NCI-H748 (cell line): ENCODE results near the gene FUOM.
"Not testable (repeated sequence)": the region's sequence is repeated elsewhere in the genome, so short reads cannot be mapped to it uniquely, and the experiment has no call there.

Source experiments
- DNase-seq: peaks from one replicate; lab custom pipeline; 2025; ENCODE audit not compliant: unreplicated experiment; lab: John Stamatoyannopoulos, UW

FUOM gene

GRCh38 chr10:133370030-133370786 is 12.4 kb upstream of the FUOM start:
- no peak for DNase-seq

DNA sequence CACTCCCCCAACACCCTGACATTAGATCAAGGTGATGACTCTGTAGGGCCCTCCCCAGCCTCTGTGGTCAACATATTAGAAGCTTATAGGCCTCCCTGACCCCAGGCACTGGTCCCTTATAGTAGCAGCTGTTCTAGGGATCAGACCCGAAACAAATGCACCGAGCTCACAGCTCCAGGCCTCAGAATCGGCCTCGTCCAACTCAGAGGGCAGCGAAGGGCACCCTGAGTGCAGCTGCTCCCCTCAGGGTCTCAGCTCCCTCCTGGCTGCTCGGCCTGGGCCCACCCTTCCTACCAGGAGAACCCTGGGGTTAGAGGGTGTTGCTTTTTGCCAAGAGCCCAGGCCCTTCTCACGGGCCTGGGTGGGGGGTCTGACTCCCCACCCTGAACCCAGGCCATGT is 10.3 kb upstream of the FUOM start:
- no peak for DNase-seq

DNA sequence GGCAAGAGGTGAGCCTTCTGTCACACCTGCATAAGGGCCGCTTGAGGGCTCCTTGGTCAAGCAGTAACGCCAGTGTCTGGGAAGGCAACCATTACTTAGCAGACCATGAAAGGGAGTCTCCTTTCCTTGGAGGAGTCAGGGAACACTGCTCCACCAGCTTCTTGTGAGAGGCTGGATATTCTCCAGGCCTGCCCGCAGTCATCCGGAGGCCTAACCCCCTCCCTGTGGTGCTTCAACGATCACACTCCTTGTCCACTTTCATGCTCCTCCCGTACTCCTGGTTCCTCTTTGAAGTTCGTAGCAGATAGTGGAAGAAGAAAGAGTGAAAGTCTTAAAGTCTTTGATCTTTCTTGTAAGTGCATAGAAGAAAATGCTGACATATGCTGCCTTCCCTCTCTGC is 9.6 kb upstream of the FUOM start:
- not testable (repeated sequence) for DNase-seq

- DNase-seq: no peak
These were observed 8.9 kb upstream of the FUOM start for GRCh38 chr10:133366751-133367150.

GRCh38 chr10:133366130-133366478 is 8.3 kb upstream of the FUOM start:
- no peak for DNase-seq

DNA sequence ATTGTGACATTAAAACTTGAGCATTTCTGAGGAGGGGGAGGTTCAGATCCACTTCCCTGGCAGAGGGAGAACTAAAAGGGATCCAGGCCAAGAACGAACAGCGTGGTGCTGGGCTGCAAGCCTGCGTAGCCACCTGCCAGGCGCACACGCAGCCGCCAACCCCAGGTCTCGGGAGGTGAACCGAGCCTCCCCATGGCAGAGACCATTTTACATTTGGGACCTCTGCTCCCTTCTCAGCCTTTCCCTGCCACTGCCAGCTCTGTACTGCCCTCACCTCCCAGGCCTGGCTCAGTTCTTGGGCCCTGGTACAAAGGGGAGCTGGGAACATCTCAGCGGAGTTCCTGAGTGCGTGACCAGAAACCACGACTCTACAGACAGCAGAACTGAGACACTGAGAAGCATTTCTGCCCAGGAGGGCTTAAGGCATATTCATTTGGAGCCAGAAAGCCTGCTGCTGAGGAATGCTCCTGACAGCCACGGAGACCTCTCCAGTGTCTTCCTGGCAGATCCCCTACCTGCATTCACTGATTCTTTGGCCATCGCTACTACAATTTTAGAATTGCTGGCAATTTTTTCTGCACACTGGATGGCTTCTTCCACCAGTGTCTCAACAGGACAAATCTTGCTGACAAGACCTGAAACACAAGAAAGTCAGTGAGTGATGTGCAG is 7.8 kb upstream of the FUOM start:
- no peak for DNase-seq

DNA sequence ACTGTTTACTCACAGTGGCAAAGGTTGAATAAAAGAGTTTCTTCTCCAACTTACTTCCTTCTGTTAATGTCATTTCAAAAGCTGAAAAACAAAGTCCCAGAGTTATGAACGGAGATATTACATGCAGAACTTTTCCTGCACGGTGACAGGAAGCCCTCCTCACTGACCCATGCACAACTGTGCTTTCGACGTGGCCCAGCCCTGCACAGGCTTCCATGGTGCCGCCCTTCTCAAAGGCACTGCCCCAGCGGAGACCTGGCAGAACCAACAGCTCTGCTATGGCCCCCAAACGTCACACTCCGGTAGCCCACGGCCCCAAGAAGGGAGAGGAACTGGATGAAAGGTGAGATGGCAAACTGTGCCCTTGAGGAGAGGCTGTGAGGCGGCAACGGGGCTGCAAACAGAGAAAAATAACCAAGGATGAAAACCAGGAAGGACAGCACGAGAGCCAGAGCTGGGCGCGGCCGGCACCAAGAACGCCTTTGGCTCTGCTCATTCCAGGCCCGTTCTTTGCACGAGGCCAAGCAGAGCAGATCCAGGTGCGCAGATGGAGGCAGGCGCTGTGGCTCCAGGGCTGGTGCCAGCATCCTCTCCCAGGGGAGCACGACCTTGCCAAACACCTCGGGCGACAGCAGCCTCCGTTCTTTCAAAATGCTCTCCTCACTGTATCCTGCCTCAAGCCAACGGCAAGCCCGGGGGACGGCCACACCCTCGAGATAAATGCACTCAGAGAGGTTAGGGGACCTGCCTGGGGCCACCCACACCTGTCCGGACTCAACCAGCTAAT is 7.0 kb upstream of the FUOM start:
- DNase-seq: no peak

DNA sequence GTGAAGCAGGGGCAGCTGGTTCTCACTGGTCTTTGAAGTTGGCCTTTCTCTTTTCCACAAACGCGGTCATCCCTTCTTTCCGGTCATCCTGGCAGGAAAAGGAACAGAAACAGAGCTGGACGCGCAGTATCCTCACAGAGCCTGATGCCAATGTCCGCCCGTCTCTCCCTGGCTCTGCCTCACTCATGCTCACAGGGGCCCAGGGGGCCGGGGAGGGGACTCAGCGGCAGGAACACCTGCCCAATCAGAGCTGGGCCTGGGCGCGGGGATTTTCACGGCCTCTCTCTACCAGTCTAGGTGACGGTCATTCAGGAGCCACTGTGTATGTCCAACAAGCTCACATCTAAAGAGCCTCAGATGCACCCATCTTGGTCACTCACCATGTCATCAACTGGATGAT is 5.0 kb upstream of the FUOM start:
- DNase-seq: no peak

DNA sequence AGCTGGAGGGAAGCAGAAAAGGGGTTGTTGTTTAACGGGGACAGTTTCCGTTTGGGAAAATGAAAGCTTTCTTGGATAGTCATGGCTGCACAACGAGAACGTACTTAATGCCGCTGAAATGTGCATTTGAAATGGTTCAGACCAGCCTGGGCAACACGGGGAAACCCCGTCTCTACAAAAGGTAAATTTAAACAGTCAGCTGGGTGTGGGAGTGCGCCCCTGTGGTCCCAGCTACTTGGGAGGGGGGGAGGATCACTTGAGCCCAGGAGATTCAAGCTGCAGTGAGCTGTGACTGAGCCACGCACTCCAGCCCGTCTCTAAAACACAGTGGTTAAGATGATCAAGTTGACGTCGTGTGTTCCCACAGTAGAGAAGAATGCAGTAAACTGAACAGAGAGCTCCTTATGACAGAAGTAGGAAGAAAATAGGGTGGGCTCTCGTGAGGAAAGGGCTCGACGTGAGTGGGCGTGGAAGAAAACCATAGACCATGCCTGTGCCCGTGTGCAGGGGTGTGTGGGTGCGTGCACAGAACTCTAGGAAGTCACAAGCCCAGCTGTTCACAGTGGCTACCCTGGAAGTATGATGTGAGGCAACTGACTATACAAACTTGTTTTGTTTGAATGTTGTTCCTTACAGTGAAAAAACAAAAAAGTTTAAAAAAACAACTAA is 4.1 kb upstream of the FUOM start:
- no peak for DNase-seq

- no peak for DNase-seq
These were observed 3.4 kb upstream of the FUOM start for GRCh38 chr10:133361227-133361626.

GRCh38 chr10:133359972-133360610 is 2.3 kb upstream of the FUOM start:
- DNase-seq: peak; percentile 36

- DNase-seq: peak; percentile 77
These were observed 1.7 kb upstream of the FUOM start for GRCh38 chr10:133359554-133359971.

- DNase-seq: no peak
These were observed 1.1 kb upstream of the FUOM start for GRCh38 chr10:133358925-133359310.

- DNase-seq: no peak
These were observed 524 bp upstream of the FUOM start for GRCh38 chr10:133358162-133358924.

GRCh38 chr10:133356549-133357284 is 1.1 kb downstream of the FUOM start:
- DNase-seq: no peak

DNA sequence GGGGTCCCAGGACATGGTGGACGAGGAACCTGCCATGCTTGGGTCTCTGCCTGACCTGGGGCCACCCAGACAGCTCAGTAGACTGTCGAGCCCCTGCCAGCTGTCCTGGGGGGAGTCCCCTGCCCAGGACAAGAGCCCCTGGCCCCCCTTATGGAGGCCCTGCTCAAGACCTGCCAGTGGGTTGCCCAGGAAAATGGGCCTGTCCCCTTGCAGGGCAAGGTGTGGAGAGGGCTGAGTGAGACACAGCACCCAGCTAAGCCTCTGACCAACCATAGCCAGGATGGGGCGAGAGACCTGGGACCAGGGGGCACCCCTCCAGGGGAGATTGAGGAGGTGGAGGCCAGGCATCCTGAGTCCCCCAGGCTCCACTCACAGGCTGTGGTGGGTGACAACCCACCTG is 1.8 kb downstream of the FUOM start:
- no peak for DNase-seq

GRCh38 chr10:133355266-133355665 is 2.6 kb downstream of the FUOM start:
- no peak for DNase-seq

- no peak for DNase-seq
These were observed 3.1 kb downstream of the FUOM start for GRCh38 chr10:133354672-133355240.

DNA sequence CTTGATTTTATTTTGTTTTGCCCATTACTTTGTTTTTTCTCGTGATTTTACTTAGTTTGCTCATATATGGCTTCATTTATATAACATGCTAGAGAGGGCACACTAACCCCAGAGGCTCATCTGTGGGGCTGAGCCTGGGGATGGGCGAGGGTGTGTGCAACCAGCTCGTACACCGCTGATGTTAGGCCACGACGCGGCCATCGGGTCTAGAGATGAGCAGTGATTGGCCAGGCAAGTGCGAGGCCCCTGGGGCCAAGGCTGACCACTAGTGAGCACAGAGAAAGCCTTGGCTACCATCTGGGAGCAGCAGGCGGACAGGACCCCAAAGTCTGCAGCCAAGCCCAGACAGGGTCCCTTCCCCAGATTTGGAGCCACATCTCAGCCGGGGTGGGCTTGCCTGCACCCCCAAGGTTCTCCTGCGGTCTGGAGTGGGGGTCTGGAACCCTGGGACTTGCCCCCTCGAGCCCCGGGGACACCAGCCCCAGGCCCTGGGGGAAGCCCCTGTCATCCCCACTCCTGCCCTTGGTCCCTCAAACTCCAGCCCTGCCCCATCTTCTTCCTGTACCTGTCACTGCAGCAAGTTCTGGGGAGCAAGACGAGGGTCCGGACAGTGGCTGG is 3.7 kb downstream of the FUOM start:
- DNase-seq: no peak
